Measurements from ENCODE around the gene GLRX. TPM values are rescaled to one million over a fixed set of nuclear protein-coding genes. Genes with fewer than 3 reads are reported as not detected.
A peak's percentile ranks its signal among the peaks of the same experiment; 100 is the strongest.

GLRX gene
- total and polyA plus RNA-seq, 2 of the 4 experiments (the other 2 are of a cell fraction): 142 to 193 TPM

DNA sequence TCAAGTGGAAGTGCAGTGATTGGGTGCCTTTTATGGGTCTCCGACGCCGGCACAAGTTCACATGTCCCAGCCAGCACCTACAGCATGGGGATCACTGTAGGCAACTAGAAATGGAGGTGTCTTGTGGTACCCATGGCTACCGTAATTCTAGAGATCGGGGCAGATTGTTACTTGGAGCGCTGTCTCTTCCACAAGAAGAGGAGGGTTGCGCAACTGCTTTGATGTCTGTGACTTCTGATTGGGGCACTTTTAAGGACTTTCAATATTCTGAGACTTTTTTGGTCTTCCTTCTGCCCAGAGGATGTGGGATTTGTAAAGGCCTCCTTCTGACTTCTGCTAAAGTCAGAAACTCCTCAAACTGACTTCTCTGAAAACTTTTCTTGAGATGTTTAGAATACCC is 41.9 kb downstream of the GLRX start:
- H4K5ac ChIP-seq (ENCODE audit: low read depth, low read length): peak overlapping the region; percentile 33; the same call in 1 of the 2 replicates
- no peak overlapping the region for H2AK5ac ChIP-seq (ENCODE audit: low read depth, low read length)
- no peak overlapping the region for H3K9ac ChIP-seq (ENCODE audit: low read depth, low read length)
- H4K91ac ChIP-seq (ENCODE audit: insufficient read depth, low read depth, low read length): no peak overlapping the region
- no peak overlapping the region for H2AK9ac ChIP-seq (replicated peaks; ENCODE audit: low read depth, low read length, poor library complexity)
- 0 out of 3 replicates have a peak overlapping the region, but pooled peaks have one; percentile 21 for H2BK15ac ChIP-seq (ENCODE audit: low read depth, low read length)
- POLR2A ChIA-PET (ENCODE audit: unreplicated experiment): no interaction called here
- H3K4ac ChIP-seq (ENCODE audit: low read depth, low read length): peak overlapping the region; percentile 72; the same call in 1 of the 2 replicates
- H3K4me2 ChIP-seq (ENCODE audit: low read depth, low read length): no peak overlapping the region
- dilution Hi-C loops (cut with HindIII; ENCODE audit: low sequenced_read_pairs, unreplicated experiment) (no loop called here), intact Hi-C loops (cut with micrococcal nuclease) (loop anchor here (2.0 to 5.0 kb wide), 2 partner anchors 42 to 562 kb away; partner anchors contain the start of gene GLRX), in situ Hi-C loops (cut with MboI; ENCODE audit: low sequenced_read_pairs) (no loop called here)
- H3K36me3 ChIP-seq (ENCODE audit: control insufficient read depth, insufficient read depth, low read length): peaks cover 35% of the 10 kb centered on the region
- H4K20me1 ChIP-seq (ENCODE audit: insufficient read depth, low read length): no peaks in the 10 kb centered on the region
- H3K23ac ChIP-seq (ENCODE audit: low read depth, low read length): peak overlapping the region; percentile 70; the same call in 1 of the 2 replicates
- peak overlapping the region; percentile 84; the same call in 1 of the 2 replicates for H3K14ac ChIP-seq (replicated peaks; ENCODE audit: low read depth, low read length)
- H3K4me3 ChIP-seq (ENCODE audit: insufficient read depth, low read depth, low read length): no peak overlapping the region
- ATAC-seq (ENCODE audit: low read depth): no peak; the same call in 1 of the 2 replicates
- peak overlapping the region in 1 of 2 experiments; percentile 65; a peak in 1 of 4 replicates for H4K8ac ChIP-seq (ENCODE audit: low read depth in 2 of 2, low read length in 2 of 2)
- H3K56ac ChIP-seq (ENCODE audit: extremely low read depth, insufficient read depth, low read length): 0 out of 2 replicates have a peak overlapping the region, but pooled peaks have one; percentile 11
- H3K18ac ChIP-seq (ENCODE audit: low read depth, low read length): no peak overlapping the region; the same call in 1 of the 2 replicates
- H2BK120ac ChIP-seq (ENCODE audit: low read depth, low read length): peak overlapping the region; percentile 80; the same call in 1 of the 2 replicates
- CTCF ChIA-PET: interaction anchor here (0.7 to 2.1 kb wide), 20 partner anchors 10 to 177 kb away, joined by 3 to 15 read pairs (median 4); partner anchors contain the start of genes RFESD and RHOBTB3
- TF ChIP-seq, protein P1, sequence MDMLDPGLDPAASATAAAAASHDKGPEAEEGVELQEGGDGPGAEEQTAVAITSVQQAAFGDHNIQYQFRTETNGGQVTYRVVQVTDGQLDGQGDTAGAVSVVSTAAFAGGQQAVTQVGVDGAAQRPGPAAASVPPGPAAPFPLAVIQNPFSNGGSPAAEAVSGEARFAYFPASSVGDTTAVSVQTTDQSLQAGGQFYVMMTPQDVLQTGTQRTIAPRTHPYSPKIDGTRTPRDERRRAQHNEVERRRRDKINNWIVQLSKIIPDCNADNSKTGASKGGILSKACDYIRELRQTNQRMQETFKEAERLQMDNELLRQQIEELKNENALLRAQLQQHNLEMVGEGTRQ (IDR thresholded peaks at IDR 0.05; ENCODE audit: low read depth, low read length): 0 out of 2 replicates have a peak, but pooled peaks have one; percentile 1
- TF ChIP-seq, protein P2, sequence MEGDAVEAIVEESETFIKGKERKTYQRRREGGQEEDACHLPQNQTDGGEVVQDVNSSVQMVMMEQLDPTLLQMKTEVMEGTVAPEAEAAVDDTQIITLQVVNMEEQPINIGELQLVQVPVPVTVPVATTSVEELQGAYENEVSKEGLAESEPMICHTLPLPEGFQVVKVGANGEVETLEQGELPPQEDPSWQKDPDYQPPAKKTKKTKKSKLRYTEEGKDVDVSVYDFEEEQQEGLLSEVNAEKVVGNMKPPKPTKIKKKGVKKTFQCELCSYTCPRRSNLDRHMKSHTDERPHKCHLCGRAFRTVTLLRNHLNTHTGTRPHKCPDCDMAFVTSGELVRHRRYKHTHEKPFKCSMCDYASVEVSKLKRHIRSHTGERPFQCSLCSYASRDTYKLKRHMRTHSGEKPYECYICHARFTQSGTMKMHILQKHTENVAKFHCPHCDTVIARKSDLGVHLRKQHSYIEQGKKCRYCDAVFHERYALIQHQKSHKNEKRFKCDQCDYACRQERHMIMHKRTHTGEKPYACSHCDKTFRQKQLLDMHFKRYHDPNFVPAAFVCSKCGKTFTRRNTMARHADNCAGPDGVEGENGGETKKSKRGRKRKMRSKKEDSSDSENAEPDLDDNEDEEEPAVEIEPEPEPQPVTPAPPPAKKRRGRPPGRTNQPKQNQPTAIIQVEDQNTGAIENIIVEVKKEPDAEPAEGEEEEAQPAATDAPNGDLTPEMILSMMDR (conservative IDR thresholded peaks at IDR 0.05; ENCODE audit: low read depth, low read length): no peak
- TF ChIP-seq CEBPB (IDR thresholded peaks at IDR 0.05; ENCODE audit: low read depth, low read length): peak; percentile 98
- peaks cover 14 to 54% of the 10 kb centered on the region in 2 experiments; a peak in 3 of 4 replicates for H3K79me1 ChIP-seq (ENCODE audit: low read depth in 1 of 2, low read length in 2 of 2)
- no peaks in the 10 kb centered on the region for H3K9me3 ChIP-seq (ENCODE audit: control insufficient read depth, insufficient read depth, low read length)
- H3K27ac ChIP-seq (ENCODE audit: insufficient read depth, low read length): peak overlapping the region; percentile 36; the same call in 1 of the 2 replicates
- no TSS peak for BruUV-seq (replicated peaks)
- peak overlapping the region; percentile 22 for H2BK5ac ChIP-seq (ENCODE audit: low read depth, low read length, poor library complexity, severe bottlenecking)
- 80% methylated on average over 1 of the region's 7 CpGs; no CpG with 5 or more reads in 1 of the 2 experiments for WGBS, 2 experiments (ENCODE audit: extremely low coverage in 2 of 2, insufficient read length in 1 of 2)
- DNase-seq: no peak
- H3K4me1 ChIP-seq (ENCODE audit: control insufficient read depth, insufficient read depth, low read length): peaks cover 20% of the 10 kb centered on the region
- peak overlapping the region; percentile 72 for H2BK20ac ChIP-seq (ENCODE audit: low read depth, low read length)
- H3K27me3 ChIP-seq (ENCODE audit: control insufficient read depth, insufficient read depth, low read length): no peaks in the 10 kb centered on the region
- H2AFZ ChIP-seq (replicated peaks; ENCODE audit: low read length, poor library complexity): no peak overlapping the region
- H3K9me1 ChIP-seq (ENCODE audit: insufficient read depth, low read length): peaks cover 20% of the 10 kb centered on the region
